ENCODE results near the gene RAB15.

Gene RAB15

GRCh38 chr14:64919215-64919614 is 52.9 kb downstream of the RAB15 start:
- TF ChIP-seq REST (IDR thresholded peaks at IDR 0.05; ENCODE audit: insufficient read depth in 1 of 2, low read depth in 2 of 2, low read length in 2 of 2) (no peak), SIN3A (IDR thresholded peaks at IDR 0.05; ENCODE audit: borderline replicate concordance, insufficient read depth, low read length) (no peak), POLR2AphosphoS5 (IDR thresholded peaks at IDR 0.05; ENCODE audit: low read depth, low read length) (no peak), FOXP2 (optimal IDR thresholded peaks at IDR 0.05; ENCODE audit: borderline replicate concordance, extremely low read depth, extremely low read length, insufficient read depth) (no peak), TAF1 (IDR thresholded peaks at IDR 0.05; ENCODE audit: borderline replicate concordance, insufficient read depth, low read length) (no peak)

GRCh38 chr14:64918216-64918615 is 53.9 kb downstream of the RAB15 start:
- TF ChIP-seq SIN3A (IDR thresholded peaks at IDR 0.05; ENCODE audit: borderline replicate concordance, insufficient read depth, low read length), result no peak
- no peak for TF ChIP-seq REST (IDR thresholded peaks at IDR 0.05; ENCODE audit: insufficient read depth in 1 of 2, low read depth in 2 of 2, low read length in 2 of 2)
- no peak for TF ChIP-seq POLR2AphosphoS5 (IDR thresholded peaks at IDR 0.05; ENCODE audit: low read depth, low read length)
- no peak for TF ChIP-seq FOXP2 (optimal IDR thresholded peaks at IDR 0.05; ENCODE audit: borderline replicate concordance, extremely low read depth, extremely low read length, insufficient read depth)
- no peak for TF ChIP-seq TAF1 (IDR thresholded peaks at IDR 0.05; ENCODE audit: borderline replicate concordance, insufficient read depth, low read length)

- TF ChIP-seq SIN3A (IDR thresholded peaks at IDR 0.05; ENCODE audit: borderline replicate concordance, insufficient read depth, low read length), result no peak
- TF ChIP-seq TAF1 (IDR thresholded peaks at IDR 0.05; ENCODE audit: borderline replicate concordance, insufficient read depth, low read length), result no peak
- no peak for TF ChIP-seq POLR2AphosphoS5 (IDR thresholded peaks at IDR 0.05; ENCODE audit: low read depth, low read length)
- no peak for TF ChIP-seq FOXP2 (optimal IDR thresholded peaks at IDR 0.05; ENCODE audit: borderline replicate concordance, extremely low read depth, extremely low read length, insufficient read depth)
- TF ChIP-seq REST (IDR thresholded peaks at IDR 0.05; ENCODE audit: insufficient read depth in 1 of 2, low read depth in 2 of 2, low read length in 2 of 2), result no peak
Observed at GRCh38 chr14:64915797-64916196, 56.3 kb downstream of the RAB15 start.

- TF ChIP-seq SIN3A (IDR thresholded peaks at IDR 0.05; ENCODE audit: borderline replicate concordance, insufficient read depth, low read length) (no peak), REST (IDR thresholded peaks at IDR 0.05; ENCODE audit: insufficient read depth in 1 of 2, low read depth in 2 of 2, low read length in 2 of 2) (no peak), TAF1 (IDR thresholded peaks at IDR 0.05; ENCODE audit: borderline replicate concordance, insufficient read depth, low read length) (no peak), POLR2AphosphoS5 (IDR thresholded peaks at IDR 0.05; ENCODE audit: low read depth, low read length) (no peak), FOXP2 (optimal IDR thresholded peaks at IDR 0.05; ENCODE audit: borderline replicate concordance, extremely low read depth, extremely low read length, insufficient read depth) (no peak)
Observed at GRCh38 chr14:64915029-64915424, 57.1 kb downstream of the RAB15 start.
